ENCODE measurements around the gene FLT3. TPM values are rescaled to one million over a fixed set of nuclear protein-coding genes. Genes with fewer than 3 reads are reported as not detected.

Gene FLT3
- total and polyA plus RNA-seq, 12 donors, result 0.07 to 0.95 (median 0.16) TPM; not detected in 5

GRCh38 chr13:28128926-28129325 is 28.6 kb upstream of the FLT3 start:
- H3K9me3 ChIP-seq, result no peaks in the 10 kb centered on the region
- ATAC-seq, result no peak
- intact Hi-C loops (cut with DNase I), result no loop called here

GRCh38 chr13:28128030-28128429 is 27.7 kb upstream of the FLT3 start:
- Histone ChIP-seq H3K36me3 (no peaks in the 10 kb centered on the region), H3K9me3 (no peaks in the 10 kb centered on the region), H3K27me3 (peaks cover 0 to 10% (median 0%) of the 10 kb centered on the region in 7 donors), H3K4me3 (no peak overlapping the region), H3K4me1 (no peaks in the 10 kb centered on the region), H3K27ac (no peak overlapping the region)
- DNase-seq (no peak), ATAC-seq (no peak)
- TF ChIP-seq CTCF (IDR thresholded peaks at IDR 0.05), result no peak
- intact Hi-C loops (cut with DNase I), result no loop called here

More at GRCh38 chr13:28128926-28129325, 28.6 kb upstream of the FLT3 start:
- no peak overlapping the region for H3K4me3 ChIP-seq
- no peak for TF ChIP-seq CTCF (IDR thresholded peaks at IDR 0.05)
- H3K27me3 ChIP-seq, result peaks cover 0 to 3% (median 0%) of the 10 kb centered on the region in 7 donors
- H3K27ac ChIP-seq, result no peak overlapping the region
- H3K4me1 ChIP-seq, result no peaks in the 10 kb centered on the region
- H3K36me3 ChIP-seq, result no peaks in the 10 kb centered on the region
- DNase-seq, result no peak

- 94 to 96% methylated on average over 8 of the region's 8 CpGs for WGBS, 2 donors
- TF ChIP-seq CTCF (IDR thresholded peaks at IDR 0.05), result no peak
- H3K27ac ChIP-seq, result no peak overlapping the region
- DNase-seq, result no peak
- peaks cover 0 to 12% (median 5%) of the 10 kb centered on the region in 7 donors for H3K27me3 ChIP-seq
- intact Hi-C loops (cut with DNase I), result no loop called here
- no peak for ATAC-seq
- H3K4me3 ChIP-seq, result no peak overlapping the region
- H3K4me1 ChIP-seq, result peaks cover 0 to 3% (median 0%) of the 10 kb centered on the region in 9 donors
- H3K9me3 ChIP-seq, result no peaks in the 10 kb centered on the region
- no peaks in the 10 kb centered on the region for H3K36me3 ChIP-seq
These were observed 20.8 kb upstream of the FLT3 start for GRCh38 chr13:28121224-28121623.

GRCh38 chr13:28120317-28120716 is 19.9 kb upstream of the FLT3 start:
- H3K27ac ChIP-seq, result no peak overlapping the region
- no peaks in the 10 kb centered on the region for H3K36me3 ChIP-seq
- no peaks in the 10 kb centered on the region for H3K9me3 ChIP-seq
- no peak for DNase-seq
- ATAC-seq, result no peak
- H3K4me1 ChIP-seq, result peaks cover 0 to 3% (median 0%) of the 10 kb centered on the region in 9 donors
- no peak overlapping the region for H3K4me3 ChIP-seq
- peaks cover 0 to 12% (median 5%) of the 10 kb centered on the region in 7 donors for H3K27me3 ChIP-seq
- intact Hi-C loops (cut with DNase I), result no loop called here
- no peak for TF ChIP-seq CTCF (IDR thresholded peaks at IDR 0.05)
